Thoracic aorta (tissue), 2 donors: ENCODE results near the gene CIAO3. TPM values are rescaled to one million over a fixed set of nuclear protein-coding genes. Genes with fewer than 3 reads are reported as not detected.
"Not testable (repeated sequence)": the region's sequence is repeated elsewhere in the genome, so short reads cannot be mapped to it uniquely, and the experiment has no call there.

ENCODE experiments used
- ATAC-seq: fragments of 150-250 bp; one replicate; pipeline ENCODE4 v1.8.0; 2017; ENCODE audit warnings: low read depth; ENCODE audit not compliant: insufficient number of reproducible peaks, low FRiP score
- DNase-seq: peaks from one replicate; pipeline ENCODE4 v3.0.0-alpha.2; 2020; ENCODE audit warnings: low spot score
- H3K27ac ChIP-seq, 2 donors: fragments of 200-600 bp; sonication (generic); 1 replicate in 1 of 2; 2 replicates in 1 of 2; pipeline ENCODE4 v1.5.1; 2016; ENCODE audit warnings: mild to moderate bottlenecking in 2 of 2, moderate library complexity in 2 of 2
- H3K27me3 ChIP-seq: fragments of 200-600 bp; sonication (generic); replicated peaks from 2 replicates; pipeline ENCODE4 v1.6.0; 2016; ENCODE audit warnings: mild to moderate bottlenecking; ENCODE audit not compliant: insufficient read depth
- H3K36me3 ChIP-seq: fragments of 200-600 bp; sonication (generic); one replicate; pipeline ENCODE4 v1.5.1; 2016
- H3K4me1 ChIP-seq, 2 donors: fragments of 200-600 bp; sonication (generic); 1 replicate in 1 of 2; 2 replicates in 1 of 2; pipeline versions ENCODE4 v1.5.1 to v1.6.0; 2016; ENCODE audit warnings: low read depth in 2 of 2, mild to moderate bottlenecking in 1 of 2; ENCODE audit not compliant: control insufficient read depth in 1 of 2
- H3K4me3 ChIP-seq: fragments of 200-600 bp; sonication (generic); 2 replicates; pipeline ENCODE4 v1.5.1; 2016; ENCODE audit warnings: mild to moderate bottlenecking
- H3K9me3 ChIP-seq: fragments of 200-600 bp; sonication (generic); 2 replicates; pipeline ENCODE4 v1.5.1; 2016
- CTCF ChIP-seq: fragments of 200-600 bp; sonication (generic); IDR thresholded peaks from one replicate; pipeline ENCODE4 v1.5.1; 2019; ENCODE audit warnings: antibody characterized with exemption
- total RNA-seq, 2 donors: library from RNA; depleted of rRNA; stranded (reverse); fragments of >200 nt; gene quantifications; one replicate each; pipeline versions ENCODE4 v1.1.0 to v1.2.3, GENCODE V29; 2016

CIAO3 gene
- total RNA-seq, 2 donors from 2014 or later: 27.0 to 30.3 TPM

- Histone ChIP-seq H3K27ac (no peak overlapping the region), H3K27me3 (peaks cover 7% of the 10 kb centered on the region), H3K4me3 (no peak overlapping the region), H3K9me3 (no peaks in the 10 kb centered on the region), H3K4me1 (peaks cover 18 to 27% of the 10 kb centered on the region in 2 donors), H3K36me3 (no peaks in the 10 kb centered on the region)
- TF ChIP-seq CTCF: no peak
- DNase-seq (no peak), ATAC-seq (no peak)
Measured at GRCh38 chr16:693364-693763, 47.4 kb downstream of the CIAO3 start.

- Histone ChIP-seq H3K36me3 (no peaks in the 10 kb centered on the region), H3K27ac (no peak overlapping the region), H3K4me1 (peaks cover 18 to 28% of the 10 kb centered on the region in 2 donors), H3K4me3 (no peak overlapping the region), H3K27me3 (peaks cover 7% of the 10 kb centered on the region), H3K9me3 (no peaks in the 10 kb centered on the region)
- no peak for TF ChIP-seq CTCF
- ATAC-seq (no peak), DNase-seq (no peak)
Measured at GRCh38 chr16:692356-693108, 48.3 kb downstream of the CIAO3 start.

GRCh38 chr16:691242-691641, 49.6 kb downstream of the CIAO3 start:
- not testable (repeated sequence) for H3K4me3 ChIP-seq, H3K9me3 ChIP-seq, ATAC-seq, H3K36me3 ChIP-seq, DNase-seq, H3K27me3 ChIP-seq, H3K27ac ChIP-seq
- H3K4me1 ChIP-seq: peaks cover 18 to 28% of the 10 kb centered on the region in 2 donors

- H3K4me1 ChIP-seq: peaks cover 24 to 35% of the 10 kb centered on the region in 2 donors
- peak overlapping the region; percentile 100 for H3K4me3 ChIP-seq
- no peaks in the 10 kb centered on the region for H3K9me3 ChIP-seq
- peaks cover 6% of the 10 kb centered on the region for H3K36me3 ChIP-seq
- H3K27me3 ChIP-seq: peaks cover 2% of the 10 kb centered on the region
- peak overlapping the region; percentile 76 to 85 for H3K27ac ChIP-seq
- no peak for TF ChIP-seq CTCF
- ATAC-seq (no peak), DNase-seq (no peak)
Measured at GRCh38 chr16:689175-689897, 51.5 kb downstream of the CIAO3 start.

GRCh38 chr16:687499-687898, 53.3 kb downstream of the CIAO3 start:
- no peak for ATAC-seq
- DNase-seq: no peak
- H3K4me3 ChIP-seq: no peak overlapping the region
- peaks cover 29 to 42% of the 10 kb centered on the region in 2 donors for H3K4me1 ChIP-seq
- no peaks in the 10 kb centered on the region for H3K27me3 ChIP-seq
- H3K36me3 ChIP-seq: peaks cover 14% of the 10 kb centered on the region
- no peak overlapping the region for H3K27ac ChIP-seq
- TF ChIP-seq CTCF: no peak
- no peaks in the 10 kb centered on the region for H3K9me3 ChIP-seq
